ENCODE data around the gene KIAA1328. TPM values are rescaled to one million over a fixed set of nuclear protein-coding genes. Genes with fewer than 3 reads are reported as not detected.

The KIAA1328 gene
- polyA plus RNA-seq, 1 donor (not counting 4 experiments of a cell fraction or from before 2014, with no cell fraction given), result 5.5 TPM

GRCh38 chr18:37247497-37248161 lies 418.7 kb downstream of the KIAA1328 start:
- no peak for DNase-seq (ENCODE audit: low read depth, low spot score)
- Histone ChIP-seq H3K9me1 (ENCODE audit: control insufficient read depth, extremely low read depth, insufficient read depth, low read length) (no peaks in the 10 kb centered on the region), H3K27ac (ENCODE audit: control insufficient read depth, insufficient read depth, low read length) (no peak overlapping the region), H3K79me2 (ENCODE audit: control insufficient read depth, insufficient read depth, low read length) (no peaks in the 10 kb centered on the region), H3K4me2 (ENCODE audit: control insufficient read depth, extremely low read depth, insufficient read depth, low read depth, low read length) (no peak overlapping the region), H3K36me3 (ENCODE audit: control insufficient read depth in 2 of 2, extremely low read depth in 1 of 2, insufficient read depth in 2 of 2, low read length in 2 of 2) (no peaks in the 10 kb centered on the region), H2AFZ (ENCODE audit: control insufficient read depth, low read length) (no peak overlapping the region), H3K4me3 (ENCODE audit: control insufficient read depth in 2 of 3, extremely low read depth in 1 of 3, insufficient read depth in 2 of 3, low read depth in 1 of 3, low read length in 3 of 3) (no peak overlapping the region), H3K9me3 (ENCODE audit: control insufficient read depth, low read depth, low read length) (no peaks in the 10 kb centered on the region), H4K20me1 (ENCODE audit: control insufficient read depth, extremely low read depth, insufficient read depth, low read length) (no peaks in the 10 kb centered on the region), H3K27me3 (ENCODE audit: control insufficient read depth, extremely low read depth, insufficient read depth, low read length) (peaks cover 16% of the 10 kb centered on the region), H3K9ac (ENCODE audit: control insufficient read depth, extremely low read depth, insufficient read depth, low read length) (no peak overlapping the region), H3K4me1 (ENCODE audit: control insufficient read depth, extremely low read depth, insufficient read depth, low read length) (no peaks in the 10 kb centered on the region)
- TF ChIP-seq CTCF (optimal IDR thresholded peaks at IDR 0.05 in 1 of 3, IDR thresholded peaks at IDR 0.05 in 1 of 3, conservative IDR thresholded peaks at IDR 0.05 in 1 of 3; ENCODE audit: extremely low read depth in 1 of 3, insufficient read depth in 2 of 3, low read length in 3 of 3) (no peak), EZH2 (IDR thresholded peaks at IDR 0.05; ENCODE audit: low read length) (no peak)
- no peak for FAIRE-seq
- dilution Hi-C loops (cut with MboI; ENCODE audit: extremely low pct_ligation_motif_present, low sequenced_read_pairs), result no loop called here

GRCh38 chr18:37248281-37248680 lies 419.4 kb downstream of the KIAA1328 start:
- dilution Hi-C loops (cut with MboI; ENCODE audit: extremely low pct_ligation_motif_present, low sequenced_read_pairs), result no loop called here
- Histone ChIP-seq H3K9ac (ENCODE audit: control insufficient read depth, extremely low read depth, insufficient read depth, low read length) (no peak overlapping the region), H4K20me1 (ENCODE audit: control insufficient read depth, extremely low read depth, insufficient read depth, low read length) (no peaks in the 10 kb centered on the region), H3K27me3 (ENCODE audit: control insufficient read depth, extremely low read depth, insufficient read depth, low read length) (peaks cover 20% of the 10 kb centered on the region), H3K36me3 (ENCODE audit: control insufficient read depth in 2 of 2, extremely low read depth in 1 of 2, insufficient read depth in 2 of 2, low read length in 2 of 2) (no peaks in the 10 kb centered on the region), H2AFZ (ENCODE audit: control insufficient read depth, low read length) (no peak overlapping the region), H3K4me1 (ENCODE audit: control insufficient read depth, extremely low read depth, insufficient read depth, low read length) (no peaks in the 10 kb centered on the region), H3K9me3 (ENCODE audit: control insufficient read depth, low read depth, low read length) (no peaks in the 10 kb centered on the region), H3K79me2 (ENCODE audit: control insufficient read depth, insufficient read depth, low read length) (no peaks in the 10 kb centered on the region), H3K4me2 (ENCODE audit: control insufficient read depth, extremely low read depth, insufficient read depth, low read depth, low read length) (no peak overlapping the region), H3K9me1 (ENCODE audit: control insufficient read depth, extremely low read depth, insufficient read depth, low read length) (no peaks in the 10 kb centered on the region), H3K27ac (ENCODE audit: control insufficient read depth, insufficient read depth, low read length) (no peak overlapping the region), H3K4me3 (ENCODE audit: control insufficient read depth in 2 of 3, extremely low read depth in 1 of 3, insufficient read depth in 2 of 3, low read depth in 1 of 3, low read length in 3 of 3) (no peak overlapping the region)
- DNase-seq (ENCODE audit: low read depth, low spot score), result no peak
- no peak for FAIRE-seq
- TF ChIP-seq EZH2 (IDR thresholded peaks at IDR 0.05; ENCODE audit: low read length) (no peak), CTCF (optimal IDR thresholded peaks at IDR 0.05 in 1 of 3, IDR thresholded peaks at IDR 0.05 in 1 of 3, conservative IDR thresholded peaks at IDR 0.05 in 1 of 3; ENCODE audit: extremely low read depth in 1 of 3, insufficient read depth in 2 of 3, low read length in 3 of 3) (no peak)
